T-helper 17 cell (primary cell): ENCODE results near the gene POTEI. TPM values are rescaled to one million over a fixed set of nuclear protein-coding genes. Genes with fewer than 3 reads are reported as not detected.
"Not testable (repeated sequence)": the region's sequence is repeated elsewhere in the genome, so short reads cannot be mapped to it uniquely, and the experiment has no call there.

ENCODE experiments used
- ATAC-seq: fragments of 150-1000 bp; cut with Tn5 transposase; 2 replicates; pipeline ENCODE4 v1.10.0; 2021; ENCODE audit warnings: mild to moderate bottlenecking, moderate library complexity
- DNase-seq, 3 donors: peaks; one replicate each; pipeline versions ENCODE4 v3.0.0 to v3.0.0-alpha.2; 2020 to 2021
- H3K9me3 ChIP-seq: one replicate; pipeline ENCODE4 v1.7.0; 2013; ENCODE audit warnings: low read length, mild to moderate bottlenecking; ENCODE audit not compliant: control insufficient read depth, poor library complexity, severe bottlenecking
- H3K27ac Mint-ChIP-seq: one replicate; pipeline ENCODE4 v1.8.0; 2022; ENCODE audit warnings: mild to moderate bottlenecking, moderate library complexity, mixed read lengths
- H3K27me3 Mint-ChIP-seq: one replicate; pipeline ENCODE4 v1.8.0; 2022; ENCODE audit warnings: mixed read lengths
- H3K36me3 Mint-ChIP-seq: one replicate; pipeline ENCODE4 v1.8.0; 2022; ENCODE audit warnings: low read depth, mixed read lengths
- H3K4me1 Mint-ChIP-seq: one replicate; pipeline ENCODE4 v1.8.0; 2022; ENCODE audit warnings: mild to moderate bottlenecking, mixed read lengths
- H3K4me3 Mint-ChIP-seq: one replicate; pipeline ENCODE4 v1.8.0; 2022; ENCODE audit warnings: mild to moderate bottlenecking, moderate library complexity, mixed read lengths
- total RNA-seq, 4 donors: library from RNA in 2 of 4; stranded (reverse) in 2 of 4; gene quantifications; one replicate each; pipeline ENCODE4 v1.2.3 and lab custom pipeline; 2022 to 2026

The POTEI gene
- total RNA-seq, 2 donors from 2014 or later, result not detected

- not testable (repeated sequence) for H3K27me3 Mint-ChIP-seq, ATAC-seq, H3K4me3 Mint-ChIP-seq, H3K9me3 ChIP-seq, DNase-seq, H3K27ac Mint-ChIP-seq, H3K4me1 Mint-ChIP-seq, H3K36me3 Mint-ChIP-seq
Measured at GRCh38 chr2:130527365-130527967, 18.3 kb upstream of the POTEI start.

DNA sequence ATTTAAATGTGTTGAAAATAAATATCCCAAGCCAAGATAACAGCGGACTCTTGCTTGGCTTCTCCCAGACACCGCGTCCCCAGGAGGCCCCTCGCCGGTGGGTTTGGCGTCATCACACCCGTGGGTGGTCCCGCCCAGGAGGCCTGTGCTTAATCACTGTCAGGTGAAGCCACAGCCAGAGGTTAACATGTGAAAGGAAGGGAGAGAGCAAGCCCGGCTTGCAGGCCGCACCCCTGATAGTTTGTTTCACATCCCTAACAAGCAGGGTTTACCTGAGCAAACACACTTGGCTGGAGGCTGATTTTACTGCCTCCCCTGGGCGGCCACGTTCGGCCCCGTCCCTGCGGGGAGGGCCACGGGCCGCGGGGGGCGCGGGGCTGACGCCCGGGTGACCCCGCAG lies 13.3 kb upstream of the POTEI start:
- not testable (repeated sequence) for H3K27me3 Mint-ChIP-seq, H3K4me3 Mint-ChIP-seq, H3K27ac Mint-ChIP-seq, H3K4me1 Mint-ChIP-seq, H3K36me3 Mint-ChIP-seq, DNase-seq, ATAC-seq, H3K9me3 ChIP-seq

GRCh38 chr2:130520992-130521391 lies 11.9 kb upstream of the POTEI start, which contains the start of gene CFC1B:
Gene CFC1B (plus strand): TSS chr2:130521222. CDS start chr2:130521485, 263 bp downstream.
- H3K27ac Mint-ChIP-seq, ATAC-seq, DNase-seq, H3K36me3 Mint-ChIP-seq, H3K9me3 ChIP-seq, H3K4me3 Mint-ChIP-seq, H3K4me1 Mint-ChIP-seq, H3K27me3 Mint-ChIP-seq: not testable (repeated sequence)

DNA sequence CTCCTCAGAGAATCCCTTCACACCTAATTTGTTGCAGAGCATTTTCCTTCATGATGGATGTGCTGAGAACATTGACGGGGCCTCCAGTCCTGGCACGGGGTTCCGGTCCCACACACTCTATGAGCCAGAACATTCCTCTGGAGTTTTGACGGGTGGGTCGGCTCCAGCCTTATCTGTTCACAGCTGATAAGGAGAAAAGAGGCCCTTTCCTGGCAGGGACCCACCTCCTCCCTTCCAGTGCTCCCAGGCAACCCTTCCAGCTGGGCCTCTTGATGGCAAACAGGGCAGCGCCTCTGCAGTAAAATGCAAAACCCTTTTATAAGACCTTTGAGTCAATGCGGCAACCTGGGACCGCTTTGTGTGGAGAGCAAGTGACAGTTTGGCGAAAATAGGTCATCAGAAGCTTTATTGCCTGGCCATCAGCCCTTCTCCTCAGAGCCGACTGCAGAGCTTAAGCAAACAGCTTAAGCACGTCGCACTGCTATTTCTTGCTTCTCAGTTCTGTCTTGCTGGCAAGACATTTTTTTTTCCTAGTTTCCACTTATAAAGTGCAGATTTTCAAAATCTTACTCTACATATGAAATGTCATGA lies 9.5 kb upstream of the POTEI start:
- H3K4me1 Mint-ChIP-seq, H3K9me3 ChIP-seq, H3K27me3 Mint-ChIP-seq, H3K4me3 Mint-ChIP-seq, DNase-seq, H3K36me3 Mint-ChIP-seq, H3K27ac Mint-ChIP-seq, ATAC-seq: not testable (repeated sequence)

- not testable (repeated sequence) for H3K27me3 Mint-ChIP-seq, DNase-seq, H3K4me1 Mint-ChIP-seq, H3K4me3 Mint-ChIP-seq, H3K9me3 ChIP-seq, H3K36me3 Mint-ChIP-seq, ATAC-seq, H3K27ac Mint-ChIP-seq
Measured at GRCh38 chr2:130511747-130512451, 2.8 kb upstream of the POTEI start.

DNA sequence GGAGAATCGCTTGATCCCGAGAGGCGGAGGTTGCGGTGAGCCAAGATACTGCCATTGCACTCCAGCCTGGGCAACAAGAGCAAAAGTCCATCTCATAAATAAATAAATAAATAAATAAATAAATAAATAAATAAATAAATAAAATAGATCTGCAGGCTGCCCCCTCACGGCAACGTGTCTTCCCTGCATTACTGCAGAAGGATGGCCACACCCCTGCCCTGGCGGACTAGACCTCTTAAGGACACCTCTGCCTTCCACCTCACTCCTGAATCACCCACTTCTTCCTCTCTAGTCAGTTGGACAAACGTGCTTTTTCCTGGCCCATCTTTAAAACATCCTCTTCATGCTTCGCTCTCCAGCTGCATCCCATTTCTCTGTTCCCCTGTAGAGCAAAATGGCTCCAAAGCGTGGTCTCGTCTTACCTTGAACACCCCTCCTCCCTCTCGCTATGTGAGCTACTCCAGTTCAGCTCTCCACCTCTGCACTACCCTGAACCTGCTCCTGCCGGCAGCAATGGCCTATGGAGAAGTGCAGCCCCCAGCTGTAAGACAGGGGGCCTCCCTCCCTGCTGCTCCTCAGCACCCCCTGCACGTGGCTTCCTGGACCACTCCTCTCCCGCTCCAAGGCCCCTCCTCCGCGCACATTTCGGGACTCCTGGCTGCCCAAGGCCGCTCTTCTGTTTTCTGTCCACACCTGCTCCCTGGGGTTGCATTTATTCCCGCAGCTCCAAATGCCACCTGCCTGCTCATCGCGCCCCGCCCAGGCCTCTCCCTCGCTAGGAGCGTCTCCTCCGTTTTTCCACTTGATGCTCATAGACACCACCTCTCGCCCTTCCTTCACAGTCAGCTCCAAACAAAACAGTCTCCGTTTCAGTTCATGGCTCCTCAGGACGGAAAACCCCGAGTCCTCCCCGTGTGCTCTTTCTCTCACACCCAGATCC lies 1.9 kb upstream of the POTEI start:
- H3K4me3 Mint-ChIP-seq, DNase-seq, H3K27me3 Mint-ChIP-seq, H3K9me3 ChIP-seq, H3K27ac Mint-ChIP-seq, ATAC-seq, H3K4me1 Mint-ChIP-seq, H3K36me3 Mint-ChIP-seq: not testable (repeated sequence)

GRCh38 chr2:130491073-130491472 lies 18.1 kb downstream of the POTEI start:
- not testable (repeated sequence) for H3K4me1 Mint-ChIP-seq, H3K9me3 ChIP-seq, H3K36me3 Mint-ChIP-seq

DNA sequence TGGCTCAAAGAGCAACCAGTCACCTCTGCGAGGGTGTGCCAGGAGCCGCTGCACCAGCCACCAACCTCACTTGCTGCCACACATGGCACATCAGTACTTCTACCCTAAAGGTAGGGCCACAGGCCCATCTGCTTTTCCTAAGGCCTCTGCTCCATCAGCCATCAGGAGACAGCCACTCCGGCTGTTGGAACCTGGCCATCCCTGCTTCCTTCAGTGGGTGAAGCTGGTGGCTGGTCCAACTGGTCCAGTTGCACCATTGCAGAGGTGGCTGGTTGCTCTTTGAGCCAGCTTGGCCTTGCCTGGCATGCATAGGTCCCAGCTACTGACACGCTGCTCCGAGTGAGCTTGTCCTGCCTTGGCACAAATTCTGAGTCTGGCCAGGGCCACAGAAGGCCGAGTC lies 53.7 kb downstream of the POTEI start:
- not testable (repeated sequence) for H3K27me3 Mint-ChIP-seq, ATAC-seq, H3K9me3 ChIP-seq, H3K4me3 Mint-ChIP-seq, H3K4me1 Mint-ChIP-seq, H3K36me3 Mint-ChIP-seq, H3K27ac Mint-ChIP-seq, DNase-seq

More at GRCh38 chr2:130491073-130491472, 18.1 kb downstream of the POTEI start:
- DNase-seq, H3K27me3 Mint-ChIP-seq, H3K4me3 Mint-ChIP-seq, ATAC-seq, H3K27ac Mint-ChIP-seq: not testable (repeated sequence)

- H3K27ac Mint-ChIP-seq, DNase-seq: not testable (repeated sequence)
Measured at GRCh38 chr2:130454712-130455083, 54.4 kb downstream of the POTEI start.

DNA sequence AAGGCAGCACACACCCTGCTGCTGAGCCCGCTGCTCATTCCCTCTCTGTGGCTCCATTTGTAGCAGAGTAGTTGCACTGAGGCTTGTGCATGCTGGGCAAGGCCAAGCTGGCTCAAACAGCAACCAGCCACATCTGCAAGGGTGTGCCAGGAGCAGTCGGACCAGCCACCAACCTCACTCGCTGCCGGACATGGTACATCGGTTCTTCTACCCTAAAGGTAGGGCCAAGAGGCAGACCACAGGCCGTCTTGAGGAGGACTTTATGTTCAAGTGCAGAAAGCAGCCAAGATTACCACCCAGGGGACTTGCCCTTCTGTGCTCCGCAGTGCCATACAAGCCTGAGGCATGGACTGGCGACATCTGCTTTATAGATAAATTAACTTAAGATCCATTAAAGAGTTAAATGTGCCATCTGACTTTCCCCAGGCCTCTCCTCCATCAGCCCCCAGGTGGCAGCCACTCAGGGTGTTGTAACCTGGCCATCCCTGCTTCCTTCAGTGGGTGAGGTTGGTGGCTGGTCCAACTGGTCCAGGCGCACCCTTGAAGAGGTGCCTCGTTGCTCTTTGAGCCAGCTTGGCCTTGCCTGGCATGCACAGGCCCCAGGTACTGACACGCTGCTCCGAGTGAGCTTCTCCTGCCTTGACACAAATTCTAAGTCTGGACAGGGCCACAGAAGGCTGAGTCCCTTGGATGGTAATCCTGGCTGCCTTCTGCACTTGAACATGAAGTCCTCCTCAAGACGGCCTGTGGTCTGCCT lies 55.0 kb downstream of the POTEI start:
- not testable (repeated sequence) for DNase-seq

More at GRCh38 chr2:130454712-130455083, 54.4 kb downstream of the POTEI start:
- not testable (repeated sequence) for H3K27me3 Mint-ChIP-seq, ATAC-seq, H3K36me3 Mint-ChIP-seq, H3K9me3 ChIP-seq, H3K4me1 Mint-ChIP-seq, H3K4me3 Mint-ChIP-seq

GRCh38 chr2:130452897-130453296 lies 56.2 kb downstream of the POTEI start:
- H3K36me3 Mint-ChIP-seq, result not testable (repeated sequence)

More for the DNA sequence above, 55.0 kb downstream of the POTEI start:
- not testable (repeated sequence) for H3K27me3 Mint-ChIP-seq, ATAC-seq, H3K4me1 Mint-ChIP-seq, H3K27ac Mint-ChIP-seq, H3K36me3 Mint-ChIP-seq, H3K4me3 Mint-ChIP-seq, H3K9me3 ChIP-seq

DNA sequence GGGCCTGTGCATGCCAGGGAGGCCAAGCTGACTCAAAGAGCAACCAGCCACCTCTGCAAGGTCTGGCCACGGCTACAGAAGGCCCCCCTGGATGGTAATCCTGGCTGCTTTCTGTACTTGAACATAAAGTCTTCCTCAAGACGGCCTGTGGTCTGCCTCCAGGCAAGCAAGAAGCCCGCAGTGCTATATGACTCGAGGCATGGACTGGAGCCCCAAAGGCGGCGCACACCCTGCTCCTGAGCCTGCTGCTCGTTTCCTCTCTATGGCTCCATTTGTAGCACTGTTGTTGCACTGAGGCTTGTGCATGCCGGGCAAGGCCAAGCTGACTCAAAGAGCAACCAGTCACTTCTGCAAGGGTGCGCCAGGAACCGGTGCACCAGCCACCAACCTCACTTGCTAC lies 57.3 kb downstream of the POTEI start:
- not testable (repeated sequence) for H3K27ac Mint-ChIP-seq, H3K36me3 Mint-ChIP-seq, H3K4me3 Mint-ChIP-seq, DNase-seq, H3K27me3 Mint-ChIP-seq, H3K9me3 ChIP-seq, H3K4me1 Mint-ChIP-seq, ATAC-seq

More at GRCh38 chr2:130452897-130453296, 56.2 kb downstream of the POTEI start:
- DNase-seq, H3K4me1 Mint-ChIP-seq, H3K27me3 Mint-ChIP-seq, H3K27ac Mint-ChIP-seq, H3K4me3 Mint-ChIP-seq, ATAC-seq, H3K9me3 ChIP-seq: not testable (repeated sequence)
